HG03432 (cell line): Measurements from ENCODE around the gene NPR2.

Experiments used
- ATAC-seq: cut with Tn5 transposase; IDR thresholded peaks from one replicate; pipeline ENCODE4 v1.9.1; 2021; ENCODE audit warnings: mild to moderate bottlenecking, moderate library complexity; ENCODE audit not compliant: unreplicated experiment

The NPR2 gene

DNA sequence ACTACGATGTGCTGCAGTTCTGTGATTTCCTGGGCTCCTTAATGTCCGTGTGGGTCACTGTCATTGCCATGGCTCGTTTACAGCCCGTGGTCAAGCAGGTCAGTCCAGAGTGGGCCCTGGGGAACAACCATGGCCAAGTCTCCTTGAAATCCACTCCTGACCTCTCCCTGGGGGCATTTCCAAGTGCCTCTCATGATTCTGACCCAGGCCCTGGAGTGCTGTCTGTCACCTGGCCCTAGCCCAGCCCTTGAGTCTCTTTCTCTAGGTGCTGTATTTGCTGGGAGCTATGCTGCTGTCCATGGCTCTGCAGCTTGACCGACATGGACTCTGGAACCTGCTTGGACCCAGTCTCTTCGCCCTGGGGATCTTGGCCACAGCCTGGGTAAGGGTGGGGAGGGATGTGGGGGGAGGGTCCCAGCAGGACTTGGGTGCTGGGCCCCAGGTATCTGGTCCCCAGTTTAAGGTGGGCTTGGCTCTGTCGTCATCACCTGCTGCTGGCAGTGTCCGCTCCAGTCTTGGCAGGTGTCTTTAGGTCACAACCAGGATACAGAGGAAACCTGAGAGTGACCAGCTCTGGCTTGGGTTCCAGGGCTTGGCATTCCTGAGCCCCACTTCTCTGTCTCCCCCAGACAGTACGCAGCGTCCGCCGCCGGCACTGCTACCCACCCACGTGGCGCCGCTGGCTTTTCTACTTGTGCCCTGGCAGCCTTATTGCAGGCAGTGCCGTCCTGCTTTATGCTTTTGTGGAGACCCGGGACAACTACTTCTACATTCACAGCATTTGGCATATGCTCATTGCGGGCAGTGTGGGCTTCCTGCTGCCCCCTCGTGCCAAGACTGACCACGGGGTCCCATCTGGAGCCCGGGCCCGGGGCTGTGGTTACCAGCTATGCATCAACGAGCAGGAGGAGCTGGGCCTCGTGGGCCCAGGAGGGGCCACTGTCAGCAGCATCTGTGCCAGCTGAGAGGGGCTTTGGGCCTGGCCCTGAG is 61.8 kb downstream of the NPR2 start:
- ATAC-seq = no peak

DNA sequence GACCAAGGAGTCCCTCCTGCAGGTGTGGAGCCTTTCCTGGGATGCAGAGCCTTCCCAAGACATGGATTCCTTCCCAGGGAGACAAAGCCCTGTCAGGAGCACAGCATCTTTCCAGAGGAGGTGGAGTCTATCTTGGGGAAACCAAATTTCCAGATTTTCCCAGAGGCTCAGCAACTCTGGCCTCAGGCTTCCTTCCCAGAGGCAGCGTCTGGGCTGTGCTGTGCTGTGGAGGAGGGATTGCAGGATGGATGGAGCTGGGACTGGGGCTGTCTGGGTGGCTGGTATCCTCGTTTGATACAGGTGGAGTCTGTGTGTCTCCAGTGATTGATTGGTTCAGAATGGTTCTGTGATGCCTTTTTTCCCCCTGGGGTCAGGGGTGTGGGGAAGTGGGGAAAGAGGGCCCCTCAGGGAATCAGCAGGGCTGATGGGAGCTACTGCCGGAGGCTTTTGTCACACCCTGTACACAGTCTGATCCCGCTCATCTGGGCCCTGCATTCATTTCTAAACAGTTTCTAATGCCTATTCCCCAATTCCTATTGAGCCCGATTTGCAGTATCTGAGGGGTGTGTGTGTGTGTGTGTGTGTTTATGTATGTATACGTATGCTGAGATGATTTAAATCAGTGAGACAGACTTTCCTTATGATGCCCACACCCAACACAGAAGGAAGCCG is 62.8 kb downstream of the NPR2 start:
- no peak for ATAC-seq

DNA sequence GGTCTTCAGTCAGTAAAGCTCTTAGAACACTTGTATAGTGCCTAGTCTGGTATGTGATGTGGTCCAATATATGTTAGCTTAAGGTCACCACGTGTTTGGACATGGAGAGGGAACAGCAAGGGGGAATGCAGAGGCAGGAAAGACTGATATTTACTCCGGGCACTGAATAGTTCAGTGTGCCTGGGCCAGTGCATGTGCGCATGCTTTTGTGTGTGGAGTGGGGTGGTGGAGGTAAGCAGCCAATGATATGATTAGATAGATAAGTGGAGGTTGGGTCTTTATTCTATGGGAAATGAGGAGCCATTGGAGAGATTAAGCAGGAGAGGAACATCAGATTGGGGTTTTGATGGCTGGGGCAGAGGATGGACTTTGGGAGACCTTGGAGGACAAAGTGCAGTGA is 64.8 kb downstream of the NPR2 start:
- no peak for ATAC-seq

DNA sequence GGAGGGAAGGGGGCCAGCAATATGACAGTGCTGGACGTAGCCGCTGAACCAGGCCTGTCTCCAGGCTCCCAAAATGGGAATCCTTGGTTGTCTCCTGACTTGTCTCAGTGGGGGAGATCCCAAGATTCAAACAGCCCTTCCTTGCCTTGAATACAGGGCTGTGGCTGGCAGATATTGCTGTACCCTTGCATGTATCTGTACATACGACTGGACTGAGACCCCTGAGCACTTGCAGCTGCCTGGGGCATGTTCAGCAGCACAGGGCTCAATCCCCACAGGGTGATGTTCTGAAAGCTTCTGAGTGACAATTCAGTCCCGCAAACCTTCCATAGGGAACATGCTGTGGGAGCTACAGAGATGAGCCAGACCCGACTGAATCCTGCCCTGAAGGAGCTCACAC is 65.5 kb downstream of the NPR2 start:
- ATAC-seq = no peak

DNA sequence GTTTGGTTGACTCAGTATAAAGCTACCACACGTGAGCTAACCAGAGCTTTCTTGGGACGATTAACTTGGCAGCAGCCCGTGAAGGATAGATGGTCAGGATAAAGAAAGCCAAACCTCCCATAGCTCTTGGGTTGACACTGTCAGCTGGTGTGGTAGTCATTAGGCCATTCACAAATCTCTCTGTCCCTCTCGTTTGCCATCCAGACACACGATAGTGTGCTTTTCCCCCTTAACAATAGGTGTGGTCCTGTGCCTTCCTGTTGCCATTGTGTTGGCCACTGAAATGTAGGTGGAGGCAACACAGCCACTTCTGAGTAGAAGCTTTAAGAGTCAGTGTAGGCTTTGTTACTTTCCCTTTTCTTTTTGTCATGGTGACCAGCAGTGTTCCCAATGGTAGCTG is 67.1 kb downstream of the NPR2 start:
- ATAC-seq = no peak
